NCI-H345 treated with DMSO at 0.1 percent for 48 hours (cell line): ENCODE measurements around the gene IDH3A.

Source experiments
- DNase-seq: peaks from one replicate; lab custom pipeline; 2025; ENCODE audit not compliant: unreplicated experiment; lab: John Stamatoyannopoulos, UW

Gene IDH3A

DNA sequence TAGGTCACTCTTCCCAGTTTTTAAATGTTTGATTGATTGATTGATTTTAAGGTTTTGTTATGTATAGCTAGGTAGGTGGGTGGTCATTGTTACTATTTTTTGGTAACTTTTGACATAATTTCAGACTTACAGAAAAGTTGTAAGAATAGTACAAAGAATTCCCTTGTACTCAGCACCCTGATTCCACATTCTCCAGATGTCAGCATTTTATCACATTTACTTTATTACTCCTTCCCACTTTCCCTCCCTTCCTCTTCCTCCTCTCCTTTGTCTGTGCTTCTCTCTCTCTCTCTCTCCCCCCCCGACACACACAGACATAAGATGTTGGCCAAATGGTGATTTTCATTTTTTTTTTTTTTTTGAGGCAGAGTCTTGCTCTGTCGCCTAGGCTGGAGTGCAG is 14.8 kb downstream of the IDH3A start:
- no peak for DNase-seq

DNA sequence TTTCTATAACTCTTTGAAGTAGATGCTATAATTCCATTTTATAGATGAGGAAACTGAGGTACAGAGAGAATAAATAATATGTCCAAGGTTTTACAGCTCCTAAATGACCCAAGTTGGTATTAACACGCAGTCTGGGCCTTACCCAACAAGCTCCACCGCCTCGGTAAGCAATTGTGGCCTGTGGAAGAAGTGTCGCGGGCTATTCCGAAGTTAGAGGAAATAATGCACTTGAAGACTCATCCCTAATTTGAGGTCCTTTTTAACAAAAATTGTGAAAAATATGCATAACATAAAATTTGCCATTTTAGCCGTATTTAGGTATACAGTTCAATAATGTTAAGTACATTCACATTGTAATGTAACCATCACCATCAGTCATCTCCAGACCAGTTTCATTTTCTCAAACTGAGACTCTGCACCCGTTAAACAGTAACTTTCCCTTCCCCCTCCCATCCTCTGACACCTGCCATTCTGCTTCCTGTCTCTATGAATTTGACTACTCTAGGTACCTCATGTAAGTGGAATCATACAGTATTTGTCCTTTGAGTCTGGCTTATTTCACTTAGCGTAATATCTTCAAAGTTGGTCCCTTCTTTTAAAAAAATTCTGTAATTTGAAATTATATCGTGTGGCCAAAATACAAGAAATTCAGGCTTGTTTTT is 18.2 kb downstream of the IDH3A start:
- no peak for DNase-seq

DNA sequence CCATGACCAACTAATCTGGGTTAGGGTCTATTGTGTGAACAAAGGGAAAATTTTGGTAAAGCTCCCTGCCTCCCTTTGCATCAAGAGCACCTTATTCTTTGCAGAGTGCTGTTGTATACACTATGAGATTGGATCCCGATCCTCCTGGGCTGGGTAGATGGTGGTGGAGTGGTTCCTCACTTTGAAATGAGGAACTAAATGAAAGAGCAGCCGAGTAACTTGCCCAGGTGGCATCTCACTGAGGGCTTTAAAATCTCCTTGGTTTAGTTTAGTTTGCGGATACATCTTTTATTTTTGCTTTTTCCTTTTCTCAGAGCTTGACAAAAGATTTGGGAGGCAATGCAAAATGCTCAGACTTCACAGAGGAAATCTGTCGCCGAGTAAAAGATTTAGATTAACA is 19.4 kb downstream of the IDH3A start:
- no peak for DNase-seq

DNA sequence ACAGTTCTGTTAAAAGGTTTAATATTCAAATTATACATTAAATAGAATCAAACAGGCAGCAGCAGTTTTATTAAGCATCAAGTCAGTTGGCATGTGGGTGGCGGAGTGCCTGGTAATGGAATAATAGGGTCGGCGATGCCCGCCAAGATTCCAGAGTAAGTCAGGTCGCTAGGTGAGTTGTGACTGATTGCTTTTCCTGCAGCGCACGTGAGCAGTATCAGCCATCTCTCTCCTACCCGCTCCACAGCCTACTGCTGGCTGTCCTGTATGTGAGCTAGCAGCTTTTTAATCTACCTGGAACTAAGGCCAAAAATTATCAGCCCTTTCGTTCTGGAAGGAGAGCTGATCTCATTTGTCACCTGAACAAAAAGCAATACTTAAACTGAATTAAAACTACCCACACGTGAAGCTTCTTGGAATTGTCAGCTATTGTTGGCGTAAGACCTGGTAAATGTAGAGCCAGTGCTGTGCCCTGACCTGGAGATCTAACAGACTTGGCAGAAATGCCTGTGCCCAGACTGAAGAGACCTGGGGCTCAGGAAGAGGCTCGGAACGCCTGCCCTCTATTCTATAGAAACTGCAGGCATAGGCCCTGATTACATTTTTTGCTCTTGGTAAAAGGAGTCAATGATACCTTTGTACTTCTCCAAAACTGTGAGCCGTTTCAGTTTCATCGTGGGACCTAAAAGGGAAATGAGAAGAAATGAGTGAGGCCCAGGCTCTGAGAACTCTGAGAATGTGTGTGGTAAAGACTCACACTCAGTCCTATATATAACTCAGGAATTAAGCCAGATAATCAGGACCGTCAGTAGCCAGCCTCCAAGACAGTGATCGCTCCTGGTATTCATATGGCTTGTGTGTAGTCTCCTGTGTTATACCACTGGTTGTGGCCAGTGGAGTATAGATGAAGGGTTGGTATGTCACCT is 21.9 kb downstream of the IDH3A start:
- no peak for DNase-seq

DNA sequence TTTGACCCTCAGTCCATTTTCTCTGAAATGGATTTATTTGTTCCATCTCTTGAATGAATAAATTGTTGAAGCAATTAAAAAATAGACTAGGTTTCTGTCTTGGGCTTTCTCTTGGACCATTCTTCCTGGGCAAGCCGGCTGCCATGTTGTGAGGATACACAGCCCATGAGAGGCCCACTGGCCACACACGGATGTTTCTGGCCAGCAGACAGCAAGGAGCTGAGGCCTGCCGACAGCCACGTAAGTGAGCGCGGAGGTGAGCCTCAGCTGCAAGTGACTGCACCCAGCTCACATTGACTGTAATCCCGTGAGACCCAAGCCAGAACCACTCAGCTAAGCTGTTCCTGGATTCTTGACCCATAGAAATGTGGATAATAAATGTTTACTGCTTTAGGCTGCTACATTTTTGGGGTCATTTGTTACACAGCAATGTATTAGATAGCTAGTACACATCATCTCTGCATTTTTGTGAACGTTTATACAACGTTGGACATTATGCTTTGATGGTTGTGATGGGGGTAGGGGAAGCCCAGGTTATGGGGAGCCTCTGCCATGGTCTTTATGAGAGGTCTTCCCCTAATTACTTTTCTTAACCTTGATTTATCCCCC is 22.8 kb downstream of the IDH3A start:
- no peak for DNase-seq

DNA sequence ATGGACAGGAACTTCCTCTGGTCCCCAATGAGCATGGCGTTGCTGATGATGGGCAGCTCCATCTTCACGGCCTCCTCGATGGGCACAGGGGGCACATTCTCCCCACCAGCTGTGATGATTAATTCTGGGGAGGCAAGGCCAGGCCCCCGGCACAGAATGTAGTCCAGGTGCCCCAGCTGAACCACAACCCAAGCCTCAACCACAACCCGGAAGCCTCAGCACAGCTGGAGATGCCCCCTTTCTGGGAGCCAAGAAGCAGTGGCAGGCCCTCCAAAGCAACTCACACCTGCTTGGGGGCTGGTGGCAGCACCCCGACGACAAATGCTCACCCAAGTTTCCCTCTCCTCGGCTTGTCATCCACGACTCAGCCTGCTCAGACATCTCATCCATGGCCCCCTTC is 25.2 kb downstream of the IDH3A start:
- no peak for DNase-seq

GRCh38 chr15:78175330-78175729 is 26.2 kb downstream of the IDH3A start:
- DNase-seq, result no peak

- peak; percentile 1 for DNase-seq
Measured at GRCh38 chr15:78177447-78177873, 28.3 kb downstream of the IDH3A start.

- no peak for DNase-seq
Measured at GRCh38 chr15:78178064-78178463, 28.9 kb downstream of the IDH3A start.

- DNase-seq, result no peak
Measured at GRCh38 chr15:78179286-78179840, 30.2 kb downstream of the IDH3A start.

DNA sequence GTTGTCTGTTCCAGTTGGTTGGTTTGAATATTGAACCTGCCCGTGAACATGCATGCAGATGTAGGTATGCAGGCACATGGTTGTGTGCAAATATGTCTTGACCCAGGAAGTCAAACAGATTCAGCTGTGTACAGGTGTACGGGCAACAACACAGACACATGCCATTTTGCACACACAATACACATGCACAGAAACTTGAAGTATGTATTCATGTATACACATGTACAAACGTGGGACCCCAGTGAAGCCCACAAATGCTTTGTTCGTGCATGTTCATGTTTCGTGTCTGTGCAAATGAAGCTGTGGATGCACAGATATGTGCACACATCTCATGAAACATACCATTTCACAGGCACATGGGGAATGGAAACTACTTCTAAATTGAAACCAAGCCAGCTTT is 30.7 kb downstream of the IDH3A start:
- DNase-seq, result no peak

- no peak for DNase-seq
Measured at GRCh38 chr15:78182336-78182700, 33.2 kb downstream of the IDH3A start.

GRCh38 chr15:78182821-78183220 is 33.7 kb downstream of the IDH3A start:
- DNase-seq, result no peak

DNA sequence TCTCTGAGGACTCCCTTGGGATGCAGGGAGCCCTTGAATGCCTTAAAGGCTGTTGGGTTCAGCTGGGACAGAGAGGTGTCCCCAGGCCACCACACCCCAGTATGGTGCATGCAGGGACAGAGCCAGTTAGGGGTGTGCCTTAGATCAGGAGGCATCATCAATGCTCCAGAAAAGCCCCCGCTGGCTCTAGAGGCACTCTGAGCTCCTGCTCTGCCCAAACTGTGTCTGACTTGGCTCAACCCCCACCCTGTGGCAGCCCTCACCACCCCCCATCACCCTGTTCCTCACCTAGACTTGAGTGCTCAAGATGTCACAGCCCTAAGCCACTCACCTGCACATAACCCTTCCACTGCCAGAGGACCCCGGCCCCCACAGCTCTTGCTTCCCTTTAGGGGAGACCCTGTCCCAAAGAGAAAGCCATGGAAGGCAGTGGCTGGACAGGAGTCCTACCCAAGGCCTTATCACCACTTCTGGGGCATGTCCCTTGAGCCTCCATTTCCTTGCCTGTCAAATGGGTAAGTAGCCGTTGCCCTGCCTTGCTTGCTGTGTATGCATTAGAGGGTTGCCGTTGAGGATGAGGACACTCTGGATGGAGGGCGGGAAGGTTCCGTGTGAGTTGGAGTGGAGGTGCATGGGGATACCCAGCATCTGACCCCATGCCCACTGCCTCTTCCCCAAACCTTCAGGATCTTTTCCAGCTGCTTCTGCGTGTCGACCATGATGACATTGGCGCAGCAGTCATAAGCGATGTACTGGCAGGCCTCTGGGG is 43.8 kb downstream of the IDH3A start:
- DNase-seq, result no peak

DNA sequence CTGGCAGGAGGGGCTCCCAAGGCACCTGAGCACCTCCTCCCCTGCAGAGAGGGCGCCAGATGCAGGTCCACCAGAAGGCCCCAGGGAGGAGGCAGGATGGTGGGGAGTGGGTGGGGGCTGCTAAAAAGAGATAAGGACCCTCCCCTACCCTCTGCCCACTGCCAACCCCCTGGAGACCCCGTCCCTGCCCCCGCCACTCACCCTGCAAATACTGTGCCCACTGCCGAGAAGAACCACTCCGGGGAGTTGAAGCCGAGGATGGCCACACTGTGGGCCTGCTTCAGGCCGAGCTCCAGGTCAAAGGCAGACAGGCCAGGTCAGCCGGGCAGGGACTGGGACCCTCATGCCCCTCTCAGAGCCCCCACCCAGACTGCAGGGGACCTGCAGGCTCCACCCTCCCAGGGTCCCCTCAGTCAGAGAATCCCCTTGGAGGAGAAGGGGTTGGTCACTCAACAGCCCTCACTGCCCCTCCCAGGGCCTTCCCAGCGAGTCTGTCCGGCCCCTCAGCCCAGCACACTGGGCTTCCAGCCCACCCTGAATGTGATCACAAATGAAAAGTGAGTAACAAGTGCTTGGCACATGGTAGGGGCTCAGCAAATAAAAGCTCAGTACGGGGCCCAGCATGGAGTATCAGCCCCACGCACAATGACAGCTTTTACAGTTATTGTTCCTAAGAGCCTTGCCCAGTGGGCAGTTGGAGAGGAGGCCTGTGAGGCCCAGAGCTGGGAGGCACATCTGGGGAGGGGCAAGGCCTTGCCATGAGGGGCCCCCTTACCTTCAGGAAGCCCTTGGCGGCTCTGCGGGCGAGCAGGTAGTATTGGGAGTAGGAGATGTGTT is 44.8 kb downstream of the IDH3A start:
- no peak for DNase-seq

GRCh38 chr15:78194568-78194925 is 45.4 kb downstream of the IDH3A start:
- DNase-seq, result no peak

DNA sequence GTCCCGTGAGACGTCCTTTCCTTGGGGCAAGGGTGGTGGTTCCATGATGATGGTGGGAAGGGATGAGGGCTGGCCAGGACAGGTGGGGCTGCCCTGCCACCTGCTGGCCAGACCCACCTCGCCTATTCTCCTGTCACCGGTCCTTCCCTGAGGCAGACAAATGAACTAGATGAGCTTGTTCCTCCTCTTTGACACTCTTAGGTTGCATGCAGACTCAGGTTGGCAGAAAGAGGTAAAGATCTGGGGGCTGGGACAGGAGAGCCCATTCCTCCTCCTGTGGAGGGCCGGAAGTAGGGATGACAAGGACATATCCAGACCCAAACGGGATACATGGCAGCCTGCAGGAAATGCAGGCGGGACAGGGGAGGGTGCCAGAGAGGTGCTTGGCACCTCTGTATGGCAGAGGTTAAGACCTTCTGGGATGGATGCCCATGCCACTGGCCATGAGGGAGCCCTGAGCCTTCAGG is 46.6 kb downstream of the IDH3A start:
- DNase-seq, result peak; percentile 31

DNA sequence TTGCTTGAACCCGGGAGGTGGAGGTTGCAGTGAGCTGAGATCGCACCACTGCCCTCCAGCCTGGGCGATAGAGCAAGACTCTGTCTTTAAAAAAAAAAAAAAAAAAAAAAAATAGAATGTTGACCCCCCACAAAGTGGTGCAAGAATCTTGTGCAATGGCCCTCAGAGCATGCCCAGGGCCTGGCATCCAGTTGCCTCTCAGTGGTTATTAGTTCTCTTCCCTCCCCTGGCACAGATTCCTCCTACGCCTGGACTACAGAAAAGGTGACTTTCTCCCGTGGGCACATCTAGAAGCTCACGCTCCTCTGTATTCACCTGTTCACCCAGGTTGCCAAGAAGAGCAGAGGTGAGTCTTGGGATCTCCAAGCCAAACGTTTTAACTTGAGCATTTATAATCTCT is 48.5 kb downstream of the IDH3A start:
- DNase-seq, result no peak

DNA sequence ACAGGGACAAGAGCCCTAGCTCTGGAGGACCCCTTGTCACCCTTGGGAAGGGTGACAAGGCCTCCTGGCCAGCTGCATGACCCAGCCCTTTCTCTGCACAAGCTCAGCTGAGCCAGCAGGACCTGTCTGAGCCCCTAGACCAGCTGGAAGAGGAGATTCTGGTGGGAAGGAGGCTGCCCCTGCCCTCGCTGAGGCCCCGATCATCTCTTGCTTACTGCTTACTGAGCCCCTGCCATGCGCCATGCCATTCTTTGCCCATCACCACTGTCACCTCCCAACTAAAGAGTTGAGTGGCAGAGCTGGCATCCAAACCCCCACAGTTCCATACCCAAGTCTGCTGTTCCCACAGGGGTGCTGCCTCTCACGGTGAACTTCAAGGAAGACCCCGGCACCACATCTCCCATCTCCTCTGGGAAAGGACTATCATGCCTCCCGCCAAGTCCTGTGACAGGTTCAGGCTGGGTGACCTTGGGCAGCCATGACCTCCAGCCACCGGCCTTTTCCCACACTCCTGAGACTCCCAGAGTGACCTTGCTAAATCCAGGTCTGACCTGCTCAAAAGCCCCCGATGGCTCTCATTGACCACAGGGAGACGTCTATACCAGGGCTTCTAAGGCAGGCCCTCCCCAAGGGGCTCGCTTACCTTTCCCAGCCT is 51.2 kb downstream of the IDH3A start:
- DNase-seq, result no peak
